HG03460 (cell line): ENCODE measurements around the gene CXCL17.

Experiments
- ATAC-seq: cut with Tn5 transposase; IDR thresholded peaks from one replicate; pipeline ENCODE4 v1.9.1; 2021; ENCODE audit not compliant: unreplicated experiment

The CXCL17 gene

DNA sequence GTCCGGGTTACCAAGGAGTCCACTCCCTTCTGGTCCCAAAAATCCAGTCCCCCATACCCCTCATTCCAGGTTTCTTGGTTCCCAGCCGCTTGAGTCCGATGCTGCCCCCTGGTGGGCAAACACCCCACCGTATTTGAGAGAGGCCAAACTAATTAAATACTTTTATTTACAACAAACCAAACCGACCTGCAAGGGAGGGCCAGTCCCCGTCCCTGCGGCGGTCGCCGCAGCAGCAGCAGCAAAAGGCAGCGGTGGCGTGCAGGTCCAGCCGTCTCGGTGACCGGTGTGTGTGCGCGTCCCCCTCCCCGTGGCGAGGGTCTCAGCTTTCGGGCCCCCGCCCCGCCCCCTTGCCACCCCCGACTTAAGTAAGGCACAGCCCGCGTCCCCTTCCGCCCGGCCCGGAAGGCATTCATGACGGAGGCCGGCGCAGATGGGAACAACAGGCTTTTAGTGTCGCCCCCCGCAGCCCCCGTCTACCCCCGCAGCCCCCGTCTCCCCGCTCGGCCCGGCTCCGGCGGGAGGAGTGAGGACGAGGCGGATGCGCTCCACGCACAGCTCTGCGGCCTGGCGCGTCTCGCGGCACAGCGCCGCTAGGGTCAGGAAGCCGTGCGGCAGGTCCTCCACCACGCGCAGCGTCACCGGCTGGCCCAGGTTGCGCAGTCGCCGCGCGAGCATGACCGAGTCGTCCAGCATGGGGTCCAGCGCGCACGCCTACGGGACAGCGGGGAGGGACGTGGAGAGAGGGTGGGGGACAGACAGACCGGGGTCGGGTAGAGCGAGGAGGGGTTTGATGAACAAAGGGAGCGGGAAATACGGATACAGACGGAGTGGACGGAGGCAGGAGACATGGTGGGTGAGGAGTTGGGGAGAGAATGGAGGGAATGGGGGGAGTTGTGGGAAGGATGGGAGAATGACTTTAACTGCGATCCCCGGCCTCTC is 41.1 kb downstream of the CXCL17 start:
- no peak for ATAC-seq

DNA sequence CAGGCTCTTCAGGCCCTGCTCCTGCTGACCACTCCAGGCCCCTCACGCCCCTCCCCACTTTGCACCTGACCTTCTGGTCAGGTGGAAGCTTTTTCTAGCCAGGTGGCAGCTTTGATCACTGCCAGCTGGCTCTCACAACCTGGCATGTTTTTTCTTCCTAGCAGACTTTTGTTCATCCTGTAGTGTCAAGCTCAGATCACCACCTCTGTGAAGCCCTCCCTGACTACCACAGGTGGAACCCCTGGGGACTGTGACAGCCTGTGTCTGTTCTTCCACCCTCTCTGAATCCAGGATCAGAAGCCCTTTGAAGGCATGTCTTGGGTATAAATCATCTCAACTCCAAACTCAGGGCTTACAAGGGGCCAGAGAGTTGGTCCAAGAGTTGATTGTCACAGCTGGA is 42.3 kb downstream of the CXCL17 start:
- ATAC-seq, result no peak

DNA sequence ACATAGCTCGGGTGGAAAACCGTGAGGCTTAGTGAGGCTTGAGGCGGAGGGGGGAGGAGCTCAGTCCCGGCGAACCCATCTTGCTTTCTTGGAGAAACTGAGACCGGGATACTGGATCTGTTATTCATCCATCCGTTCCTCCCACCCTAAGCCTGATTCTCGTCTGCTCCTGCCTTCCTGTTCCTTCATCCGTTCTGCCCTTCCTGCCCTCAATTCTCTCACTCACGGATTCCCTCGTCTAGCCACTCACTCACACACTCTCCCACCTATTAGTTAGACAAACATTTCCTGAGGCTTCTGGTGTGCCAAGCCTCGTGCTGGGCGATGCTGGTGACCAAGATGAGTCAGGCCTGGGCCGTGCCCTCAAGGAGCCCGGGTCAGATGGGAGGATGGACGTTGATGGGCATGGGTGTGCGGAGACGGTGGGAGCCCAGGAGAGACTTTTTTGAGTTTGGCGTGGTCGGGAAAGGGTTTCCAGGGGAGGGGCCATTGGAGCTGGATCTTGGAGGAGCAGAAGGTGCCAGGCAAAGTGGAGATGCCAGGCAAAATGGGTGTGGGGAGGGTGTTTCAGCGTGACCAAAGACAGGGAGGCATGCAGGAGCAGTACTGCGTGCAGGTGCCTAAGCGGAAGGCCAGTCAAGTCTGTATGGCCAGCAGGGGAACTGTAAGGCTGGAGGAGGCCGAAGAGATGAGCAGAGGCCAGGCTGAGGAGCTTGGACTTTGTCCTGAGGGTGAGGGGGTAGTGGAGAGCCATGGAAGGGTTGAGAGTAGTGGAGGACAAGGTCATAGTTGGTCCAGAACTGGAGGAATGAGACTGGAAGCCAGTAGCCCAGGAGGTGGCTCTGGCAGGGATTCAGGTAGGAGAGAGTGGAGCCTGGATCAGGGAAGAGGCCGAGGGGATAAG is 45.2 kb downstream of the CXCL17 start:
- no peak for ATAC-seq

DNA sequence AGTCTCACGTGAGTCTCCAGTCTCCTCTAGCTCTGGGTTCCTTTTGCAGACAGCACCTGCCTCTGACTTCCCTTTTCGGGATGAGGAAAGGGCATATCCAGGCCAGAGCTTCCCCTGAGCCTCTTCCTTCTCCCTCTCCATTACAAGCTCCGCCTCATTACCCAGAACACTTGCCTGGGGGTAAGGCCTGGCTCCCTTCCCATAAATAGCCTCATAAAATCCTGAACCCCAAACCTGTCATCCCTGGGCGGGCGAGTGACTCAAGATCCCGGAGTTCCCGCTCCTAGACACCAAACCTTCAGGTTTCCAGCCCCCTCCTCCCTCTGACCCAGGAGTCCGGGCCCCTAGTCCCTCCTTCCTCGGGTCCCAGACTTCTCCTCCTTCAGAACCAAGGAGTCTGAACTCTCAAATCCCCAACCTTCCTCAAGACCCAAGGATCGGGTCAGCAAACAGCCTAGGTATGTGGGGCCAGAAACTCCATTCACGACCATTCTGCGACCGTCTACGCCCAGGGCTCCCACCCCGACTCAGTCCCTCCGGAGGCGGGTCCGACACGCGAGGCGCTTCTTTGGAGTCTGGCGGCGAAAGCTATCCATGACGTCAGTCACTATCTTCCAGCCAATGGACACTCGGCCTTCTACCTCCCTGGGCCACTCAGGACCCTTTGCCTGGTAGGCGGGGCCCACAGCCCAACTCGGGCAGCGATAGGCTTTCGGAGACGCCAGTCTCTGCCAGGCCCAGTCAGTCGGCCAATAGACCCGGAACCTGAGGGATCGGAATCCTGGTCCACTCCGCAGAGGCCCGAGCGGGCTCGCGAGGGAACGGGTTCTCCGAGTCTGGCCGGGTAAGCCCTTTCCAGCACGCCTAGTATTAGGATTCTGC is 46.1 kb downstream of the CXCL17 start:
- peak; percentile 91 for ATAC-seq

DNA sequence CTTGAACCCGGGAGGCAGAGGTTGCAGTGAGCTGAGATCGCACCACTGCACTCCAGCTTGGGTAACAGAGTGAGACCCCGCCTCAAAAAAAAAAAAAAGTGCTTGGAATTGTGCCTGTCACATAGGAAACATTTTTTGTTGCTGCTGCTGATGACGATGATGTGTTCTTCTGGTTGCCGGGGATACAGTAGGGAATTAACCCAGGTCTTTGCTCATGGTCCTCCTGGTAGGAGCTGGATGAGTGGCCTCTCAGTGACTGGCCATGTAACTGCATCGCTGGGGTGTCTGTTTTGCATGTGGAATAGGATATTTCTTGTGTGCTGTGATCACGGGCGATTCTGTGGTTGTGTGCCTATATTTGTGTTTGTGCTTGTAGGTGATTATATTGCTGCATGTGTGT is 48.0 kb downstream of the CXCL17 start:
- ATAC-seq, result no peak

DNA sequence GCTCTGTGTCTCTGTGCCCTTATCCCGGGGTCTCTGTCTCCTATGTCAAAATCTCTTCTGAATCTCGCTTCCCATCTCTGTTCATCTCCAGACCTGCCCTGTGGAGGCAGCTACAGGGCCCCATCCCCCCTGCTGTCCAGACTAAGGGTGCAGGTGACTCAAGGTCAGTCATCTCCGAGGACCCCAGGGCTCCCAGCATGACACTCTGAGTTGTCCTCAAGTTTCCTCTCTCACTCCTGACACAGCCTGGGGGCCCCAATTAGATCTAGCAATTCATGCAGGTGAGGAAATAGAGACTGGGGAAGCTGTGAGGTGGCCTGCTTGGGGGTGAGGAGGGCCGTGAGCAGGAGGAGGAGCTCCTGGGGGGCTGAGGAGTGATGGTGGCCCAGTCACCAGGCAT is 50.6 kb downstream of the CXCL17 start:
- no peak for ATAC-seq

DNA sequence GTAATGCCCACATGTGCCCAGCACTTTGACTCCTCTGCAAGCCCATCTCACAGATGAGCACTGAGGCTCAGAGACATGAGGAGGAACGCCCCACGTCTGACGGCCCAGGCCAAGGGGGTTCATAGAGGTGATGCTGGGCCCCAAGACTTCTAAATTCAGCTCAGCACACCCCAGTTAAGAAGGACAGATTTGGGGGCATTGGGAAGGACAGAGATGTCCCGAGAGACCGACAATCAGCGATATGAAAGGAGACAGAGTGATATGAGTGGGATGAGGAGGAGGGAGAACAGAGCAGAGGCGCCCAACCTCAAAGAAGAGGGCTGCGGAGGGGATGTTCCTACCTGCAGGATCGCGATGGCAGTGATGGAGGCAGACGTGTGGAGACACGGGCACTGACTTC is 52.8 kb downstream of the CXCL17 start, which contains the start of gene CNFN:
CNFN (minus strand) TSS at position 399 of the 400 bp plus-strand sequence. CDS start 1,260 bp downstream, outside the sequence.
- ATAC-seq, result no peak

DNA sequence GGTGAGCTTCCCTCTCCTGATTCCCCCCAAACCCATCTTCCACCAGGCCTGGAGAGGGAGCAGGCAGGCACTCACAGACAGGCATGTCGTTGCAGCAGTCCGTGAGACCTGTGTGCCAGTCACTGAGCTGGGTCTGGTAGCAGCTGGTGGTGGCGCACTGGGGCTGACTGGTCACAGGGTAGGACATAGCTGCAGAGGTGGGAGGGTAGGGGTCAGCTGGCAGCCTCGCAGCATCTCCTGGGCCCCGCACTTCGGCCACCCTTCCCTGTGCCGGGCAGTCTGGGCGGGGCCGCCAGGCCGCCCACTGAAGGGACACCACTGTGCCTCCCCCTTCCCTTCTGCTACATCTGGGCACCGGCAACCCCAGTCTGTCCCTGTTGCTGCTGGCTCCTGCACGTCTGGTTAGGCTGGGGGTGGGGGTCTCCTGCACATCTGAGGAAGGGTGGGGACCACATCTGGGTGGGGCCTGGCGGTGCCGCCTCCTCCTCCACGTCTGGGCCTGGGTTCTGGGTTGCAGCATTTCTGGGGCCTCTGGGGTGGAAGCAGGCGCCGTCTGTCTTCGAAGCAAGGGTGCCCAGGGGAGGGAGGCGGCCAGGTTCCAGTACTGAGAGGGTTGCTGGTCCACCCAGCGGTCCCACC is 53.8 kb downstream of the CXCL17 start:
- ATAC-seq, result no peak

DNA sequence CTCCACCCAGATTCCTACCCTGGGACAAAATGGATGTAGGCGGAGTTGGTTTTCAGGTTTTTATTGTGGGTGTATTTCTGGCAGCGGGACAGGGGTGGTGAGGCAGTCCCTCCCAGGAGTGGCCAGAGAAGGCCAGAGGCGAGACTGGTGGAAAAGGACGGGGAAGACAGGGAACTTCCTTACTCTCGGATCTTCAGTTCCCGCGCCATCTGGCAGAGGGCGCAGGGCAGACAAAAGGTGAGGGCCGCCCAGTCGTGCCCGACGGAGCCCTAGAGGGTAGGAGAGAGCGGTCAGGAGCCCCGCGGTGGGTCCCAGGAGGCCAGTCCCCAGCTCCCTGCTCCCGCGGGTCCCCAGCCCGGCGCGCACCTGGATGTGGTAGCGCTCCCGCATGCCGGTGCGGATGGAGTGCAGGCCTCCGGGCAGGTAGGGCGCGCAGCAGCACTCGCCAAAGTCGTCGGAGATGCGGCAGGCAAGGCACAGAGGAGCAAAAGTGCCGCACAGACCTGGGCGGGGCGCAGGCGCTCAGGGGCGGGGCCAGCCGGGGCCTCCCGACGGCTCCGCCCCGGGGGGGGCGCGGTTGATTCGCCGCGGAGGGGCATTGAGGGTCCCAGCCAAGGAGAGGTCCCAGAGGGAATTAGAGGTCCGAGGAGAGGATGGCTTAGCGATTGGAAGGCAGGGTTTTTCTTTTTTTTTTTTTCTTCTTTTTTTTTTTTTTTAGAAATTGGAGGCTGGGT is 55.6 kb downstream of the CXCL17 start:
- ATAC-seq, result no peak

DNA sequence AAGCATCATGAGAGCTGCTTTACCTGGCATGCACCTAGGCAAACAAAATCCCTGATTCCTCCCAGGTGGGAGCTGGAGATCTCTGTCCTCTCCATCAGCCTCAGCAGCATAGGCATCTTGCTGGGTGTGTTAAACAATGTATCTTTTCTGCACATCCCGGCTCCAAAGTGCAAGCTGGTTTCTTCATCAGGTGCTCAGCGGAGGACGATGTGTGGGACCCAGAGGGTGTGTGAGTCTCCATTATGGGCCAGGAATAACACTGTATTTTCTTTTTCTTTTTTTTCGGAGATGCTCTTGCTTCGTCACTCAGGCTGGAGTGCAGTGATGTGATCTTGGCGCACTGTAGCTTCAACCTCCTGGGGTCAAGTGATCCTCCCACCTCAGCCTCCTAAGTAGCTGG is 62.6 kb downstream of the CXCL17 start:
- no peak for ATAC-seq
